ENCODE results near the gene EPHA3. TPM values are rescaled to one million over a fixed set of nuclear protein-coding genes. Genes with fewer than 3 reads are reported as not detected.

EPHA3 gene
- total and polyA plus RNA-seq, 2 of the 4 experiments (the other 2 are of a cell fraction), result 0.10 to 0.18 TPM

DNA sequence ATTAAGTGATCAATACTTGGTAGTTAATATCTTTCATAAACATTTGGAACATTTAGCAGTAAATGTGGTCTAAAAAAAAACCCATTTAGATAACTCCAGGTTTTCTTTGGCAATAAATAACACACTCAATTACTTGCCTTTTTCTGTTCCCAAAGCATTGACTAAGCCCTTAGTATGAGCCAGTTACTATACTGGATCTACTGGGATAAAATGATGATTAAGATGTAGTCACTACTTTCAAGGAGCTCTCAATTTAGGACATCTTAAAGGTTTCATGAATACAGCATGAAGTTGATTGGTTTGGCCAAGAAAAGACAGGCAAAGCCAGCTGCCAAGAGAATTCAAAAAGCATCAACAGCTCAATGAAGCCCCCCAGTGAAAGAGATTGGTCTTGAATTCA lies 250.9 kb downstream of the EPHA3 start:
- no peak overlapping the region for H3K9ac ChIP-seq (ENCODE audit: low read depth, low read length)
- ChIA-PET POLR2A (ENCODE audit: unreplicated experiment) (no interaction called here), CTCF (no interaction called here)
- no peak overlapping the region for H3K27ac ChIP-seq (ENCODE audit: insufficient read depth, low read length)
- TF ChIP-seq MAFK (IDR thresholded peaks at IDR 0.05; ENCODE audit: low read depth, low read length) (no peak), RCOR1 (IDR thresholded peaks at IDR 0.05; ENCODE audit: insufficient replicate concordance, low read length) (no peak), SMC3 (IDR thresholded peaks at IDR 0.05; ENCODE audit: low read depth, low read length) (no peak), CHD1 (IDR thresholded peaks at IDR 0.05; ENCODE audit: low read depth, low read length) (no peak), MAZ (IDR thresholded peaks at IDR 0.05; ENCODE audit: borderline replicate concordance, low read depth, low read length) (no peak), MXI1 (IDR thresholded peaks at IDR 0.05; ENCODE audit: borderline replicate concordance, low read depth, low read length) (no peak), NFE2L2 (IDR thresholded peaks at IDR 0.05; ENCODE audit: low read depth, low read length) (no peak)
- ATAC-seq (ENCODE audit: low read depth) (no peak), DNase-seq (no peak)
- no TSS peak for BruUV-seq (replicated peaks)
- no peak overlapping the region for H4K91ac ChIP-seq (ENCODE audit: insufficient read depth, low read depth, low read length)
- in situ Hi-C loops (cut with MboI; ENCODE audit: low sequenced_read_pairs), result no loop called here
- no peaks in the 10 kb centered on the region for H3K36me3 ChIP-seq (ENCODE audit: control insufficient read depth, insufficient read depth, low read length)
- dilution Hi-C loops (cut with HindIII; ENCODE audit: low sequenced_read_pairs, unreplicated experiment), result no loop called here
- no peak overlapping the region for H3K23ac ChIP-seq (ENCODE audit: low read depth, low read length)
- no peak overlapping the region for H3K56ac ChIP-seq (ENCODE audit: extremely low read depth, insufficient read depth, low read length)
- H3K4me3 ChIP-seq (ENCODE audit: insufficient read depth, low read depth, low read length), result no peak overlapping the region
- intact Hi-C loops (cut with micrococcal nuclease), result loop anchor here (2.0 kb wide), 1 partner anchor 21 kb away; no protein-coding TSS in a partner anchor
- H3K18ac ChIP-seq (ENCODE audit: low read depth, low read length), result no peak overlapping the region
- H3K4me2 ChIP-seq (ENCODE audit: low read depth, low read length), result no peak overlapping the region
- H2AFZ ChIP-seq (replicated peaks; ENCODE audit: low read length, poor library complexity), result no peak overlapping the region
- H2BK120ac ChIP-seq (ENCODE audit: low read depth, low read length), result no peak overlapping the region
- H4K20me1 ChIP-seq (ENCODE audit: insufficient read depth, low read length), result no peaks in the 10 kb centered on the region
- no peak overlapping the region for H2AK5ac ChIP-seq (ENCODE audit: low read depth, low read length)
- no peak overlapping the region for H3K4ac ChIP-seq (ENCODE audit: low read depth, low read length)
- H4K8ac ChIP-seq (ENCODE audit: low read depth in 2 of 2, low read length in 2 of 2), result no peak overlapping the region
- no peak overlapping the region for H2BK5ac ChIP-seq (ENCODE audit: low read depth, low read length, poor library complexity, severe bottlenecking)
- H3K9me1 ChIP-seq (ENCODE audit: insufficient read depth, low read length), result no peaks in the 10 kb centered on the region
- no peaks in the 10 kb centered on the region for H3K27me3 ChIP-seq (ENCODE audit: control insufficient read depth, insufficient read depth, low read length)
- H2BK15ac ChIP-seq (ENCODE audit: low read depth, low read length), result no peak overlapping the region
- H3K9me3 ChIP-seq (ENCODE audit: control insufficient read depth, insufficient read depth, low read length), result no peaks in the 10 kb centered on the region
- no peak overlapping the region for H2AK9ac ChIP-seq (replicated peaks; ENCODE audit: low read depth, low read length, poor library complexity)
- H3K14ac ChIP-seq (replicated peaks; ENCODE audit: low read depth, low read length), result no peak overlapping the region
- H4K5ac ChIP-seq (ENCODE audit: low read depth, low read length), result no peak overlapping the region
- no peak overlapping the region for H2BK20ac ChIP-seq (ENCODE audit: low read depth, low read length)
- H3K4me1 ChIP-seq (ENCODE audit: control insufficient read depth, insufficient read depth, low read length), result no peaks in the 10 kb centered on the region
- no peaks in the 10 kb centered on the region for H3K79me1 ChIP-seq (ENCODE audit: low read depth in 1 of 2, low read length in 2 of 2)
